ENCODE results near the gene HIP1.
"Not testable (repeated sequence)": the region's sequence is repeated elsewhere in the genome, so short reads cannot be mapped to it uniquely, and the experiment has no call there.

DNA sequence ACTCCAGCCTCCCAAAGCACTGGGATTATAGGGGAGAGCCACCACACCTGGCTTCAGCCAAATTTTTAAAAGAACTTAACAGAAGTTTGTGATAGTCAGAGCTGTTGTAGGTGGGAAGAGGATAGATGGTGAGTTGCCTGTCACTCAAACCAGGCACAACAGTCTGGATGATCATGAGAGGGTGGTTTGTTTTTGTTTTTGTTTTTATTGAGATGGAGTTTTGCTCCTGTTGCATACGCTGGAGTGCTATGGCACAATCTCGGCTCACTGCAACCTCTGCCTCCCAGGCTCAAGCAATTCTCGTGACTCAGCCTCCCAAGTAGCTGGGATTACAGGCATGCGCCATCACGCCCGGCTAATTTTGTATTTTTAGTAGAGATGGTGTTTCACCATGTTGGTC is 35.2 kb upstream of the HIP1 start:
- TF ChIP-seq, protein P1, sequence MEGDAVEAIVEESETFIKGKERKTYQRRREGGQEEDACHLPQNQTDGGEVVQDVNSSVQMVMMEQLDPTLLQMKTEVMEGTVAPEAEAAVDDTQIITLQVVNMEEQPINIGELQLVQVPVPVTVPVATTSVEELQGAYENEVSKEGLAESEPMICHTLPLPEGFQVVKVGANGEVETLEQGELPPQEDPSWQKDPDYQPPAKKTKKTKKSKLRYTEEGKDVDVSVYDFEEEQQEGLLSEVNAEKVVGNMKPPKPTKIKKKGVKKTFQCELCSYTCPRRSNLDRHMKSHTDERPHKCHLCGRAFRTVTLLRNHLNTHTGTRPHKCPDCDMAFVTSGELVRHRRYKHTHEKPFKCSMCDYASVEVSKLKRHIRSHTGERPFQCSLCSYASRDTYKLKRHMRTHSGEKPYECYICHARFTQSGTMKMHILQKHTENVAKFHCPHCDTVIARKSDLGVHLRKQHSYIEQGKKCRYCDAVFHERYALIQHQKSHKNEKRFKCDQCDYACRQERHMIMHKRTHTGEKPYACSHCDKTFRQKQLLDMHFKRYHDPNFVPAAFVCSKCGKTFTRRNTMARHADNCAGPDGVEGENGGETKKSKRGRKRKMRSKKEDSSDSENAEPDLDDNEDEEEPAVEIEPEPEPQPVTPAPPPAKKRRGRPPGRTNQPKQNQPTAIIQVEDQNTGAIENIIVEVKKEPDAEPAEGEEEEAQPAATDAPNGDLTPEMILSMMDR (IDR thresholded peaks at IDR 0.05): not testable (repeated sequence)
- TF ChIP-seq POLR2AphosphoS5, TCF7L2 (IDR thresholded peaks at IDR 0.05; ENCODE audit: low read depth, low read length): not testable (repeated sequence)
- TF ChIP-seq, protein P2, sequence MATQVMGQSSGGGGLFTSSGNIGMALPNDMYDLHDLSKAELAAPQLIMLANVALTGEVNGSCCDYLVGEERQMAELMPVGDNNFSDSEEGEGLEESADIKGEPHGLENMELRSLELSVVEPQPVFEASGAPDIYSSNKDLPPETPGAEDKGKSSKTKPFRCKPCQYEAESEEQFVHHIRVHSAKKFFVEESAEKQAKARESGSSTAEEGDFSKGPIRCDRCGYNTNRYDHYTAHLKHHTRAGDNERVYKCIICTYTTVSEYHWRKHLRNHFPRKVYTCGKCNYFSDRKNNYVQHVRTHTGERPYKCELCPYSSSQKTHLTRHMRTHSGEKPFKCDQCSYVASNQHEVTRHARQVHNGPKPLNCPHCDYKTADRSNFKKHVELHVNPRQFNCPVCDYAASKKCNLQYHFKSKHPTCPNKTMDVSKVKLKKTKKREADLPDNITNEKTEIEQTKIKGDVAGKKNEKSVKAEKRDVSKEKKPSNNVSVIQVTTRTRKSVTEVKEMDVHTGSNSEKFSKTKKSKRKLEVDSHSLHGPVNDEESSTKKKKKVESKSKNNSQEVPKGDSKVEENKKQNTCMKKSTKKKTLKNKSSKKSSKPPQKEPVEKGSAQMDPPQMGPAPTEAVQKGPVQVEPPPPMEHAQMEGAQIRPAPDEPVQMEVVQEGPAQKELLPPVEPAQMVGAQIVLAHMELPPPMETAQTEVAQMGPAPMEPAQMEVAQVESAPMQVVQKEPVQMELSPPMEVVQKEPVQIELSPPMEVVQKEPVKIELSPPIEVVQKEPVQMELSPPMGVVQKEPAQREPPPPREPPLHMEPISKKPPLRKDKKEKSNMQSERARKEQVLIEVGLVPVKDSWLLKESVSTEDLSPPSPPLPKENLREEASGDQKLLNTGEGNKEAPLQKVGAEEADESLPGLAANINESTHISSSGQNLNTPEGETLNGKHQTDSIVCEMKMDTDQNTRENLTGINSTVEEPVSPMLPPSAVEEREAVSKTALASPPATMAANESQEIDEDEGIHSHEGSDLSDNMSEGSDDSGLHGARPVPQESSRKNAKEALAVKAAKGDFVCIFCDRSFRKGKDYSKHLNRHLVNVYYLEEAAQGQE (IDR thresholded peaks at IDR 0.05; ENCODE audit: insufficient read depth in 1 of 2, low read depth in 2 of 2, low read length in 1 of 2): not testable (repeated sequence)
